HTERT RPE-1 (cell line): Measurements from ENCODE around the gene SSNA1.
"Not testable (repeated sequence)": the region's sequence is repeated elsewhere in the genome, so short reads cannot be mapped to it uniquely, and the experiment has no call there.

ENCODE experiments used
- in situ Hi-C: fragments of 300-500 bp; cut with MboI; formaldehyde crosslinking; loops from 4 replicates; pipeline ENCODE4 v1.14.3; 2020; ENCODE audit warnings: low sequenced_read_pairs

SSNA1 gene

GRCh38 chr9:137230705-137231371 is 42.4 kb downstream of the SSNA1 start, which contains the start of gene SLC34A3:
Gene SLC34A3 (plus strand): TSS chr9:137230901. CDS start chr9:137231703, 802 bp downstream.
- in situ Hi-C loops: no loop called here

GRCh38 chr9:137231372-137232039 is 43.0 kb downstream of the SSNA1 start:
- in situ Hi-C loops: no loop called here

GRCh38 chr9:137232101-137232500 is 43.6 kb downstream of the SSNA1 start:
- in situ Hi-C loops: no loop called here

- in situ Hi-C loops: no loop called here
These were observed 44.0 kb downstream of the SSNA1 start for GRCh38 chr9:137232510-137232909.

- in situ Hi-C loops: no loop called here
These were observed 44.9 kb downstream of the SSNA1 start for GRCh38 chr9:137233143-137233980.

GRCh38 chr9:137234055-137234697 is 45.7 kb downstream of the SSNA1 start:
- in situ Hi-C loops: no loop called here

- in situ Hi-C loops: no loop called here
These were observed 46.4 kb downstream of the SSNA1 start for GRCh38 chr9:137234758-137235423.

- in situ Hi-C loops: no loop called here
These were observed 47.2 kb downstream of the SSNA1 start for GRCh38 chr9:137235424-137236237.

- in situ Hi-C loops: no loop called here
These were observed 47.9 kb downstream of the SSNA1 start for GRCh38 chr9:137236238-137236935.

GRCh38 chr9:137236936-137237421 is 48.5 kb downstream of the SSNA1 start:
- in situ Hi-C loops: no loop called here

- in situ Hi-C loops: no loop called here
These were observed 49.6 kb downstream of the SSNA1 start for GRCh38 chr9:137237759-137238726.

GRCh38 chr9:137239541-137240200 is 51.2 kb downstream of the SSNA1 start:
- in situ Hi-C loops: not testable (repeated sequence)
